Measurements from ENCODE around the gene GPD2. TPM values are rescaled to one million over a fixed set of nuclear protein-coding genes. Genes with fewer than 3 reads are reported as not detected.

Gene GPD2
- total RNA-seq, 2 donors from 2014 or later, result 20.5 to 76.8 TPM

- H3K27ac ChIP-seq, result peak overlapping the region; percentile 97 to 100 (median 100)
- H3K27me3 ChIP-seq, result no peaks in the 10 kb centered on the region
- no peak for ATAC-seq
- no peak for DNase-seq
- no peak for TF ChIP-seq CTCF (IDR thresholded peaks at IDR 0.05)
- TF ChIP-seq POLR2A (IDR thresholded peaks at IDR 0.05), result no peak
- H3K9me3 ChIP-seq, result no peaks in the 10 kb centered on the region
- H3K4me1 ChIP-seq, result peaks cover 37% of the 10 kb centered on the region
- 53 to 54% methylated on average over 8 of the region's 8 CpGs for WGBS, 2 donors
- intact Hi-C loops (cut with DNase I), result no loop called here
- H3K4me3 ChIP-seq, result no peak overlapping the region
- H3K36me3 ChIP-seq (replicated peaks in 1 of 2; ENCODE audit: insufficient read depth in 1 of 2, low read depth in 2 of 2), result no peaks in the 10 kb centered on the region
Observed at GRCh38 chr2:156434461-156435291, 1.5 kb upstream of the GPD2 start.

GRCh38 chr2:156435396-156435717 is 822 bp upstream of the GPD2 start:
- peak overlapping the region; percentile 97 to 100 (median 100) for H3K27ac ChIP-seq
- intact Hi-C loops (cut with DNase I), result no loop called here
- ATAC-seq (peak; percentile 41), DNase-seq (no peak)
- H3K27me3 ChIP-seq, result no peaks in the 10 kb centered on the region
- H3K4me3 ChIP-seq, result peak overlapping the region; percentile 61 to 62
- H3K4me1 ChIP-seq, result peaks cover 35% of the 10 kb centered on the region
- no peaks in the 10 kb centered on the region for H3K9me3 ChIP-seq
- no peaks in the 10 kb centered on the region for H3K36me3 ChIP-seq (replicated peaks in 1 of 2; ENCODE audit: insufficient read depth in 1 of 2, low read depth in 2 of 2)
- no peak for TF ChIP-seq POLR2A (IDR thresholded peaks at IDR 0.05)
- TF ChIP-seq CTCF (IDR thresholded peaks at IDR 0.05), result no peak
- 0 to 1% methylated on average over 1 to 18 of the region's 18 CpGs for WGBS, 2 donors

- no peaks in the 10 kb centered on the region for H3K27me3 ChIP-seq
- 1% methylated on average over 11 to 15 of the region's 15 CpGs for WGBS, 2 donors
- peak overlapping the region; percentile 61 to 62 for H3K4me3 ChIP-seq
- intact Hi-C loops (cut with DNase I), result no loop called here
- peak in 3 of 4 donors; percentile 15 to 25 (median 18) for DNase-seq
- ATAC-seq, result peak; percentile 18
- H3K4me1 ChIP-seq, result peaks cover 24% of the 10 kb centered on the region
- no peak for TF ChIP-seq CTCF (IDR thresholded peaks at IDR 0.05)
- no peak for TF ChIP-seq POLR2A (IDR thresholded peaks at IDR 0.05)
- no peaks in the 10 kb centered on the region for H3K36me3 ChIP-seq (replicated peaks in 1 of 2; ENCODE audit: insufficient read depth in 1 of 2, low read depth in 2 of 2)
- H3K9me3 ChIP-seq, result no peaks in the 10 kb centered on the region
- H3K27ac ChIP-seq, result peak overlapping the region; percentile 97 to 100 (median 100)
Observed at GRCh38 chr2:156436497-156437085, 412 bp downstream of the GPD2 start.

- intact Hi-C loops (cut with DNase I), result no loop called here
- TF ChIP-seq POLR2A (IDR thresholded peaks at IDR 0.05) (peak in 1 of 3 donors; percentile 56), CTCF (IDR thresholded peaks at IDR 0.05) (no peak)
- no peak for ATAC-seq
- peak in 3 of 4 donors; percentile 13 to 61 (median 16) for DNase-seq
- Histone ChIP-seq H3K4me1 (peaks cover 24% of the 10 kb centered on the region), H3K9me3 (no peaks in the 10 kb centered on the region), H3K36me3 (replicated peaks in 1 of 2; ENCODE audit: insufficient read depth in 1 of 2, low read depth in 2 of 2) (no peaks in the 10 kb centered on the region), H3K27ac (peak overlapping the region; percentile 97 to 100 (median 100)), H3K27me3 (no peaks in the 10 kb centered on the region), H3K4me3 (no peak overlapping the region)
- 22 to 33% methylated on average over 6 of the region's 6 CpGs for WGBS, 2 donors
Observed at GRCh38 chr2:156437272-156437930, 1.2 kb downstream of the GPD2 start.
